Loucy (cell line): ENCODE data around the gene NOXO1.

ENCODE experiments used
- CTCF ChIP-seq: fragments of 200-600 bp; sonication (generic); conservative IDR thresholded peaks from 2 replicates; pipeline ENCODE4 v1.5.1; 2014; ENCODE audit warnings: mild to moderate bottlenecking, antibody characterized with exemption, low read length
- EZH2phosphoT487 ChIP-seq: fragments of 200-600 bp; IDR thresholded peaks from 2 replicates; pipeline ENCODE4 v1.6.1; 2018; ENCODE audit warnings: antibody characterized with exemption, mild to moderate bottlenecking, moderate library complexity, borderline replicate concordance

DNA sequence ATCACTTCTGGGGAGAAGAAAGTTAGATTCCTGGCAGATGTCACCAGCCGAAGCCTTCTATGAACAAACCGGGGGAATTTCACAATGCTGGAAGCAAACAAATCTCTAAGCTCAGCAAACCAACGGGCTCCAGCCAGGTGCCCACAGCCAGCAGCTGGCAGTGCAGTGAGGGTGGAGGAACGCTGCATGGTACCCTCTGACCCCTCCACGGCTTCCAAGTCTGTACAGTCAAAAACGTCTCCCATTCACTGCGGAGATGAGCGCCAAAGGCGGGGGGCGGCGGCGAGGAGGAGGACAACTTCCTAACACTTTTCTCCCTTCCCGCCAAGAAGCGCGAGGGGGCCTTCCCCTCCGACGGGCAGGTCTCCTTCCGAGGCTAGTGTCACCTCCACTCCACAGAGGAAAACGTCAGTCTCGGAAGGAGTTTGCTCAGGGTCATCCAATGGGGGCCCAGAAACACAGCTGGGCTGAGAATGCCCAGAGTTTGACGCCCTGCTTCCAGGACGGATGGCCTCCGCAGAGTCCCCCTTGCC, 27.4 kb upstream of the NOXO1 start:
- TF ChIP-seq CTCF (no peak), EZH2phosphoT487 (no peak)
